ENCODE data around the gene CIITA.
"Not testable (repeated sequence)": the region's sequence is repeated elsewhere in the genome, so short reads cannot be mapped to it uniquely, and the experiment has no call there.

The CIITA gene, protein sequence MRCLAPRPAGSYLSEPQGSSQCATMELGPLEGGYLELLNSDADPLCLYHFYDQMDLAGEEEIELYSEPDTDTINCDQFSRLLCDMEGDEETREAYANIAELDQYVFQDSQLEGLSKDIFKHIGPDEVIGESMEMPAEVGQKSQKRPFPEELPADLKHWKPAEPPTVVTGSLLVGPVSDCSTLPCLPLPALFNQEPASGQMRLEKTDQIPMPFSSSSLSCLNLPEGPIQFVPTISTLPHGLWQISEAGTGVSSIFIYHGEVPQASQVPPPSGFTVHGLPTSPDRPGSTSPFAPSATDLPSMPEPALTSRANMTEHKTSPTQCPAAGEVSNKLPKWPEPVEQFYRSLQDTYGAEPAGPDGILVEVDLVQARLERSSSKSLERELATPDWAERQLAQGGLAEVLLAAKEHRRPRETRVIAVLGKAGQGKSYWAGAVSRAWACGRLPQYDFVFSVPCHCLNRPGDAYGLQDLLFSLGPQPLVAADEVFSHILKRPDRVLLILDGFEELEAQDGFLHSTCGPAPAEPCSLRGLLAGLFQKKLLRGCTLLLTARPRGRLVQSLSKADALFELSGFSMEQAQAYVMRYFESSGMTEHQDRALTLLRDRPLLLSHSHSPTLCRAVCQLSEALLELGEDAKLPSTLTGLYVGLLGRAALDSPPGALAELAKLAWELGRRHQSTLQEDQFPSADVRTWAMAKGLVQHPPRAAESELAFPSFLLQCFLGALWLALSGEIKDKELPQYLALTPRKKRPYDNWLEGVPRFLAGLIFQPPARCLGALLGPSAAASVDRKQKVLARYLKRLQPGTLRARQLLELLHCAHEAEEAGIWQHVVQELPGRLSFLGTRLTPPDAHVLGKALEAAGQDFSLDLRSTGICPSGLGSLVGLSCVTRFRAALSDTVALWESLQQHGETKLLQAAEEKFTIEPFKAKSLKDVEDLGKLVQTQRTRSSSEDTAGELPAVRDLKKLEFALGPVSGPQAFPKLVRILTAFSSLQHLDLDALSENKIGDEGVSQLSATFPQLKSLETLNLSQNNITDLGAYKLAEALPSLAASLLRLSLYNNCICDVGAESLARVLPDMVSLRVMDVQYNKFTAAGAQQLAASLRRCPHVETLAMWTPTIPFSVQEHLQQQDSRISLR

GRCh38 chr16:10876799-10877341 lies at the start of gene CIITA:
CIITA (plus strand) TSS chr16:10877202; CDS start chr16:10877331, 129 bp downstream.
- DNase-seq, result no peak

GRCh38 chr16:10827691-10828341 lies 49.2 kb upstream of the CIITA start:
- DNase-seq, result no peak

DNA sequence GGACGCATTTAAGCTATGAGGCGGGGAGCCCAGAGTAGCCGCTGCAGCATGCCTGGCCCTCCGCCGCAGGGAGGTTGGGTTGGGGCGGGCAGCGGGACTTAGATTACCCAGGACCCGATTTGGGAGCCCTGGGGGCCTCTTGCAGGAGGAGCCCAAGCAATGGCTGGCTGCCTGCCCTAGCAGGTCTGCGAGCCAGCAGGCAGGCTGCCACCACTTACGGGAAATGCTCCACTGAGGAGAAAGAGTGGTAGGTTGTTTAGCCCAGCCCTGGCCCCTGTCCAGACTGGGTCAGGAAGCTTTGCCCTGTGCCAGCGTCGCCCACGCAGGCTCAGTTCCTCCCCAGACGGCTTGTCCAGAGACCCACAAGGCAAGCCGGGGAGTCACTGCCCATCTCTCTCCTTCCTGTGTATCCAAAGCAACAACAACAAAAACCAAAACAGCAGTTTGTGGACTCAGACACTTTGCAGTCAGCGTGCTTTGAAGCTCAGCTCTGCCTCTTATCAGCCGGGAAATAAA lies 48.1 kb upstream of the CIITA start:
- DNase-seq, result no peak

GRCh38 chr16:10829390-10830098 lies 47.5 kb upstream of the CIITA start:
- DNase-seq, result not testable (repeated sequence)

GRCh38 chr16:10830240-10830639 lies 46.8 kb upstream of the CIITA start:
- DNase-seq, result not testable (repeated sequence)

GRCh38 chr16:10831894-10832886 lies 44.8 kb upstream of the CIITA start:
- DNase-seq, result no peak

GRCh38 chr16:10833271-10833670 lies 43.7 kb upstream of the CIITA start:
- no peak for DNase-seq

DNA sequence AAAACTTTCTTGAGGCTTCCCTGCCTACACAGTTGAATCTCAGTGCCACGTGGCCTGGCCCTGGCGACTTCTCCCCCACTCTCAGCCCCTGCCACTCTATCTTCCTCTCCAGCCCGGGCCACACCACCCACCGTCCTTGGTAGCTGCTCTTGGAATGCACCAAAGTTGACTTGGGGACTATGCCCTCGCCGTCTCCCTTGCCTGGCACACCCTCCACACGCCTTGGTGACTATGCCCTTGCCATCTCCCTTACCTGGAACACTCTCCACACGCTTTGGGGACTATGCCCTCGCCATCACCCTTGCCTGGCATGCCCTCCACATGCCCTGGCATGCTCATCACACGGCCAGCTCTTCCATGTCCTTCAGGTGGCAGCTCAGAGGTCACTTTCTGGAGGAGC lies 42.9 kb upstream of the CIITA start:
- no peak for DNase-seq

DNA sequence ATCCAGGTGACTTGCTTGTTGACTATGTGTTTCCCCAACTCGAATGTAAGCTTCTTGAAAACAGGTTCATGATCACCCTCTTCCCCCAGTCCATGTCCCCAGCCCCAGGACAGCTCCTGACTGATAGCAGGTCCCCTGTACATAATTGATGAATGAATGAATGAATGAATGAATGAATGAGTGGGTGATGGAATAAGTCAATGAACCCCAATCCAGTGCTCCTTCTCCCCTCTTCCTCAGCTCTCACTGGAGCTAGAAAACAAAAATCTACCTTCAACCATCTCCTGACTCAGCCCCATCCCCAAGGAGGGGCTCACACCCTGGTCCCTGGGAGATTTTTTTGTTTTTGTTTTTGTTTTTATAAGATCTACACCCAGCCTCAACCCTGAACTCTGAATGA lies 42.2 kb upstream of the CIITA start:
- DNase-seq, result no peak

DNA sequence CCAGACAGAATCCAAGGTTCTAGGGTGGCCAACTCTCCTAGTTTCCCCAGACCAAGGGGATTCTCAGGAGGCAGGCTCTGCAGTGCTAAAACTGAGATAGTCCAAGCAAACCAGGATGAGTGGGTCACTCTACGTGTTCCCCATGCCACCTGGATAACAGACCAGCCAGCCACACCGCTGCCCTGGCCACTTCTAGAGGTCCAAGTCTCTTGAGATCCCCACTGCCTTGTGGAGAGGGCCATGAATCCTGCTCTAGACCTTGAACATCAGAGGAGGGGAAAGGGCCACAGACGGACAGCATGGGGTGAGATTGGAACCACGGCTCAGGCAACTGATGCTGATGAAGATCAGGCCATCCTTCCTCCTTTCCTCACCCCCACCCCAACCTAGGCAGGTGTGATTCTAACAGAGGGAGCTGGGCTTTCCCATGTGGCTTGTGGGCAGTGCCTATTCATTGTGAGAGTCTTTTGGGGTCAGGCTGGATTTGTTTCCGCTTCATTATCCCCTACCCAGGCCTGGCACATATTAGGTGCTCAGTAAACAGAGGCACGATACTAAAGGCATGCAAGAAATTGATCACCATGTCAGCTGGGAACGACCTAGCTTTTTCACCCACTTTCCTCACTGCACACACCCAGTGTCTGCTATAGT lies 41.6 kb upstream of the CIITA start:
- no peak for DNase-seq

DNA sequence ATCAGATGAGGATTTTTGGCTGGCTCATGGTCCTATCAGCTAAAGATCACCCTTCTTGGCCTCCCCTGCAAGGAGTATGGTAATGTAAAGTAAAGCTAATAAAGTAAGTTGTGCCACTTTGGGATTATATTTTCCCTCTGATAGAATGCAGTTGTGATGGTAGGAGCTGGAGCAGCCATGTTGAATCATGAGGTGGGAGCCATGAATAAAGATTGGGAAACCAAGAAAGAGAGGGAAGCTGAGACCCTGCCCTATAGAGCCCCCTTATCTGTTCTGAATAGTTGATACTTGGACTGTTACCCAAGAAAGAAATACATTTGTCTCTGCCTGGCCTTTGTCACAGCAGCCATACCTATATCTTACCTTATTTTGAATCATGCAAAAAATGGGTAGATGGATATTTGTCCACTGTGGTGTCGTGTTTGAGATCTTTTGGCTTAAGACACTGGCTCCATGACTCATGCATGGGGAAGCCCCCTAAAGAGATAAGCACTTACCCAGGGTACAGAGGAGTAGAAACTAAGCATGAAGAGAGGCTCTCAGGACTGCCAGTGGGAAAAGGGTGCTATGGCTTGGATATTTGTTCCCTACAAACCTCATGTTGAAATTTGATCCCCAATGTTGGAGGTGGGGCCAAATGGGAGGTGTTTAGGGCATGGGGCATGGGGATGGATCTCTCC lies 40.7 kb upstream of the CIITA start:
- DNase-seq, result no peak

- no peak for DNase-seq
Measured at GRCh38 chr16:10838621-10839278, 38.3 kb upstream of the CIITA start.

DNA sequence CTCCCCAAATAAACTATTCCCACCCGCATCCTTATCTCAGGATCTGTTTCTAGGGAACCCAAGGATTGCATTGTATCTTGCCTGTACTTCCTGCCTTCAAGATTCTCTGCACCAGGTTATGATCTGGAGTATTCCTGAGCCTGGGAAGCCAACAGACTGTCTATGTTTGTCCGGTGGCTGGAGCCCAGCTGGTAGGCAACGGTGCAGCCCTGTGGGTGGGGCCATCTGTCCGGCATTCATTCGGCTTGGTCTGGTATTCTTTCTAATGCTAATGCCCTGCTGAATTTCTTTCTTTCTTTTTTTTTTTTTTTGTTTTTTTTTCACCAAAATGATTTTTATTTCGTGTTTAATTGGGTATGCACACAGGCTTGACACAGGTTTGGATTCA lies 37.7 kb upstream of the CIITA start:
- DNase-seq, result no peak

GRCh38 chr16:10840703-10841102 lies 36.3 kb upstream of the CIITA start:
- no peak for DNase-seq

DNA sequence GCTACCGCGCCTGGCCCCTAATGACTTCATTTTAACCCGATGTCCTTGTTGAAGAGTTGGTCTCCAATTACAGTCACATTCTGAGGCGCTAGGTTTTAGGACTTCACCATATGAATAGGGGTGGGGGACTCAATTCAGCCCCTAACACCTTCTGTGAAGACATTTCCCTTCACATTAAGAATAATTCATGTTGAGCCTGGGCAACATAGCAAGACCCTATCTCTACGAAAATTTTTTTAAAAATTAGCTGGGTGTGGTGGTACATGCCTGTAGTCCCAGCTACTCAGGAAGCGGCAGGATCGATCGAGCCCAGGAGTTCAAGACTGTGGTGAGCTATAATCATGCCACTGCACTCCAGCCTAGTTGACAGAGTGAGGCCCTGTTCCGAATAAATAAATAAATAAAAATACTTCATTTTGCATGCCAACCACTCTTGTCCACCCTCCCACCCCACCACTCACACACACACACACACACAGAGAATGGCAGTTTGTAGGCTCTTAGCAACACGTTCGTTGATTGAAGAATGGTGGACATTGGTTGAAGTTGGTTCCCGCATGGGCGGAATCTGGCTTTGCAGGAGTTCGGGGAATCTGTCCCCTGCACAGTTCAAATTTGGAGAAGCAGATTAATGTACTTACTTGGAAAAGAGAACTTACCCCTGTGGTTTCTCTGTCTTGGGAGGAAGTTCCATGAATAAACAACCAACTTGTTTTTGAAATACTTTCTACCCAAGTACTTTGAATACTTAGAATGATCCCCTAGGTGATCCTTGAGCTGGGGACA lies 30.6 kb upstream of the CIITA start:
- no peak for DNase-seq

DNA sequence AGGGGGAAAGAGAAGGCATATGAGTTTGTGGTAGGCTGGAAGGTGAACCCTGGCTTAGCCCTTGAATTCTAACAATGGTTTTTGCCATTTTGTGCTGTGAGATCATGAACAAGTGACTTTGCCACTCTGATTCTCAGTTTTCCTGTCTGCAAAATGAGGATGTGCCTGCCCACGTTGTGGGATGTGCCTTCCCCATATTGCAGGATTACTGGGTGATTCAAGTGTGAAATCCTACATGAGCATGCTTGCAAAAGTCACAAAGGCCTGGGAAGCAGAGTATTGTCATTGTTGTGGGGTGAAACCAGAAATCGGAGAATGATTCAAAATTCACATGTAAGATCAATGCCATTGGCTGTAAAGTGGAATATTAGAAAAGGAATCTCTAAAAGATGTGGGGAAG lies 29.8 kb upstream of the CIITA start:
- DNase-seq, result no peak

GRCh38 chr16:10849736-10850477 lies 27.1 kb upstream of the CIITA start:
- DNase-seq, result no peak

All from NCI-H1436 treated with DMSO at 0.1 percent for 48 hours (cell line).